Adipose tissue (tissue), 3 donors: Measurements from ENCODE around the gene HOXA13. TPM values are rescaled to one million over a fixed set of nuclear protein-coding genes. Genes with fewer than 3 reads are reported as not detected.

Experiments used
- H3K27ac ChIP-seq: one replicate; pipeline ENCODE4 v1.5.1; 2013; ENCODE audit warnings: low read depth, low read length
- WGBS, 3 donors: extraction: QIAGEN DNeasy Blood & Tissue Kit; methylation state at CpG; one replicate each; pipeline ENCODE4 v1.1.7; 2013; 5-methylcytosine and 5-hydroxymethylcytosine counted together
- polyA plus RNA-seq, 3 donors: library from polyadenylated mRNA; stranded (reverse); fragments of 200-250 nt; gene quantifications; one replicate each; pipeline ENCODE4 v1.2.3, GENCODE V29; 2013
- donor health status: healthy with polysubstance abuse.
- donor health status: Bipolar disorder and iron deficiency.
- donor health status: healthy.

Gene HOXA13
- polyA plus RNA-seq, 3 donors: 0.03 to 0.37 TPM; not detected in 1

DNA sequence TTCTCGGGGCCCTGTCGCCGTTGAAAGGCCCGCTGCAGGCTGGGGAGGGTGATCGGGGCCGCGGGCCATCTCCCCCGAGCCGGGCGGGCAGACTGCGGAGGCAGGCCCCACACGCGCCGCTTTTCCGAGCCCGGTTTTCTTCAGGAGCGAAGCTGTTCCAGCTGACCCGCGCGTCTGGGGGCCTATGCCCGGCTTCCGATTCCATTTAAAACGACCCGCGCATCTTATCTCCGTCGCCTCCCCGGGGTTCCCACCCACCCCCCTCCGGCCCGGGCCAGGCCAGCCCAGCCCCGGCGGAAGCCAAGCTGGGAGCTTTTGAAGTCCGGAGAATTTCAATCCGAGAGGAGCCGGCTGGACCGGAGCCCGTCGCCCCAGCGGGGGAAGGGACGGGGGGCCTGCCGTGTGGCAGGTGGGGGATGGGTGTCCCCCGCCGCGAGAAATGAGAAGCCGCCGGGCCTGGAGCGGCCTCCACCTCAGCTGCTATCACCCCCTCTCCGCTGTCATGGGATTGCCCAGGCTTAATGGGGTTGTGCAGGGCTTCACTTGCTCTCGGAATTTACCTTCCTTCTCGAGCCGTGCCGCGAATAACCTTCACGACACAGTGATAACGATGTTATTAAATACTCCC lies 39.6 kb upstream of the HOXA13 start:
- WGBS, 3 donors: 4 to 5% (median 4%) methylated on average over 55 of the region's 55 CpGs
- no peak overlapping the region for H3K27ac ChIP-seq

DNA sequence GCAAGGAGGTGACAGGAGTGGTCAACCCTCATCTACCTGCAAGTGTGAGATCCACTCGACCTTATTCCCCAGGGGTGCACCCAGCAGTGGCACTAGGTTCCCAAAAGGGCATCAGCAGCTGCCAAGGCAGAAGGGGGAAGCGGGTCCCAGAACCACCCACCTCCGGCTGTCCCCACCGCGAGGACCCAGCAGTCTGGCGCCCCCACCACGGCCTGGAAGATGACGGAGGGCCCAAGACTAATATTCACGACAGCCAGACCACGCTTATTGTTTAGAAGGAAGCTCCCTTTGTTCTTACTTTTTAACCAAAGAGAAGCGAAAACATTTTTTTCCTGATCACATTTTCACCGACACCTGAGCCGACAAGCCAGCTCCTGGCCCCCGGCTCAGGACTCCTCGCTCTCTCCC lies 39.1 kb upstream of the HOXA13 start:
- WGBS, 3 donors: 44 to 50% (median 47%) methylated on average over 15 of the region's 15 CpGs
- H3K27ac ChIP-seq: no peak overlapping the region

DNA sequence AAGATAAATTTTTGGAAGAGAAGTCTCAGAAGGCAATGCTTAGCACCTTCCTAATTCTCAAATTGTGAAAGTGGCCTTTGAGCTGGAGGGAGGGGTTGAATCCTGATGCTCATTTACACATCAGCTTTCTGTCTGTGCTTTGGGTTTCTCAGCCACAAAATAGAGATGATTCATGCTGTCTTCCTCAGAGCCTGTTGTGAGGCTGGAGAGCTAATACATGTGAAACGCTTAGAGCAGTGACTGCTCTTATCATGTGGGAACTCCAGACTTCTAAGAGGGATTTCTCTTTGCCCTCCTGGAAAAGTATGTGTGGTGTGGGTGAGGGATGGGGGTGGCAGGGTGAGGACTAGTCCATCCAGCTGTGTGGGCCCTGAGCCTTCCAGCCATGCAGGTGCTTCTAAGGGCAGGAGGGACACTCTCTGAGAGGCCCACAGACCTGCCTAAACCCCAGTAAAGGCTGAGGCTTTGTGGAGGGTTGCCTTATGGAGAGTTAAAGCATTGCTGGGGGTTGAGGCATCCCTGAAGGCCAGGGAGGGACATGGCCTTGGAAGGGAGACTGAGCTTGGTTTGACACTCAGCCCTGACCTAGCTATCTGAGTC lies 37.9 kb upstream of the HOXA13 start:
- WGBS, 3 donors: 80 to 91% (median 90%) methylated on average over 1 of the region's 1 CpG
- H3K27ac ChIP-seq: no peak overlapping the region

DNA sequence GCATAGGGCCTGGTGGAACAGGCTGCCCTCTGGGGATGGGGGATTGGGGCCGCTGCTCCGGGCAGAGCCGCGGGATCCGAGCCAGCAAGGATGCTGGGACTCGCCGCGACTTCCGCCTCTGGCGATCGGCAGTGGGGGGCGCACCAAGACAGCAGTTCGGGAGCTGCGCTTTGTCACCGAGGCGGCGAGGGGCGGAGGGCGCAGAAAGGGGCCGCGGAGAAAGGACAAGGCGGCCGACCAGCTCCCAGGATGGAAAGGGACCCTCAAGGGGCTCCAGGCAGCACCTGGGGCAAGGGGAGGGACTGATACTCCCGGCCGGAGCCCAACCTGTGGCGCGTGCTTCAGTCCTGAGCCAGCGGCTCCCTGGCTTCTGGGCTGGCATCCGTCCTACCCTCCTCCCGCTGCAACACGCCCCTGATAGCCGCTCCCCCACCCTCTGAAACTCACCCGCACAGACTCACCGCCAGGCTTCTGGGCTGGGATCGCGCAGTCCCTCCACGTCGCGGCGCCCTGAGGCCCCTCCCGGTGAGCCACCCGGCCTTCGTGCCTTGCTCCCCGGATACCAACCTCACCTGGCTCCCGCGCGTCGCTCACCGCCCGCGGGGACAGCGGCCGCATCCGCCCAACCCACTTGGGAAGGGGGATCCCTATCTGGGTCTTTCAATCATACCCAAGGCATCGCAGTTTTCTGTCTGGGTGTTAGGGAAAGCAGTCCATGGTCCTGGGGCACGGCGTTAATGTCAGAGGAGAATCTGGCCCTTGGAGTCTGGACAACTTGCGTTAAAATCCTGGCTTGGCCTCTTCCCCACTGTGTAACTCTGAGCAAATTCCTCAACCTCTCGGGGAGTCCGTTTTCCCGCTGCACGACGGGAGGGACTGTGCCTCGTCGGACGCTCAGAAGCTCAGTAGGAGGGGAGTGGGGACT lies 35.8 kb upstream of the HOXA13 start:
- 4 to 6% (median 5%) methylated on average over 59 to 66 of the region's 66 CpGs for WGBS, 3 donors
- no peak overlapping the region for H3K27ac ChIP-seq

DNA sequence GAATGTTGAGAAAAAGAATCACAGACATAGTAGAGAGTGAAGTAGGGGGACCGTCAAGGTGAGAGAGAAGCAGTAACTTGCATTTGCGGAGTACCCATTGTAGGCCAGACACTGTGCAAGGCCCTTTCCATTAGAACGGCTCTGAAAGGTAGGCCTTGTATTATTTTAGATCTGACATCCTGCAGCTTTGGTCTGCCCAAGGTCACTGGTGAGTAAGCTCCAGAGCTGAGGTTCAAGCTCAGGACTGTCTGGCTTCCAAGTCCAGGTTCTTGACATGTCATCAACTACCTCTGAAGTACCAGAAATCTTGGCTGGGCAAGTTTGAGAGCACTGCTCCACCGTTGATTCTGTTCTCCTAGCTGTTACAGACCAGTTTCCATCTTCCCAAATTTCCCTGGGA lies 29.6 kb upstream of the HOXA13 start:
- H3K27ac ChIP-seq: no peak overlapping the region
- WGBS, 3 donors: 78 to 90% (median 86%) methylated on average over 4 of the region's 4 CpGs

DNA sequence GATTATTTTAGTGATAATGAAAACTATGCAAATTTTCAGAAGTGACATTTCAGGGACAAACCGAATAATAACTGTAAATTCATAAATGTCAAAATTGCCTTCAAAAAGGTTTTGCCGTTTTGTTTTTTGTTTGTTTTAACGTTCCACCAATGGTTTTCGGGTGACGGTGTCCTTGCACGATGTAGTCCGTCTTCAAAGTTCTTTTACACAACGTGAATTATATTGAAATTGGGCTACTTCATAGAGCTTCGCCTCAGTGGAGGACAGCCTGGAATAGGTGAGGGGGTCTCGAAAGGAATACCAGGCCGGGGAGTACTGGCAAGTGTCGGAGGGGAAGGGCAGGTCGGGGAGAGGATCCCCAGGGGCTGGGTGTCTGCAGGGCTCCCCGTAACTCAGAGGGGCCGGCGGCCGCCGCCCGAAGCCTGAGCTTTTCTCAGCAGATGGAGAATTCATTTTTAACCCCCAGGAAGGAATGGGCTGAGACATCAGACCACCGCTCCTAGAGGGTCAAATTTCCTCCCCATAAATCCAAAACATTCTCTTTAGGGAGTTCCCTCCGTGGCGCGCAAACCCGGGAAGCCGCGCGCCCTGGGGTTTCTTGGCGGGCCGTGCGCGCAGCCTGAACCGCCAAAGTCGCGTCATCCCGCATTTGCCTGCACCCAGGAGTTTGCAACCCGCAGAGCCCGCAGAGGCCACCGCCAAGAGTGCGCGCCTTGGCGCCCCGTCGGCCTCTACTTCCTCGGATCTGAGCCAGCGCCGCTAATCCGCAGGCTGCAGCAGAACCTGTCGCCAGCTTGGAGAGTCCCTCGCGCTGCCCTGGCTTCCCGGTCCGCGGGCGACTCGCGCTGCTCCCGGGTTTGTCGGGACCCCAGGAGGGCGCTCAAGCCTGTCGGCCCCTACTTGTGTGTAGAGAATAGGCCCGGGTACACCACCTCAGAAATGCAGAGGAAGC lies 25.4 kb upstream of the HOXA13 start:
- WGBS, 3 donors: 8 to 13% (median 11%) methylated on average over 59 to 61 of the region's 61 CpGs
- H3K27ac ChIP-seq: no peak overlapping the region

DNA sequence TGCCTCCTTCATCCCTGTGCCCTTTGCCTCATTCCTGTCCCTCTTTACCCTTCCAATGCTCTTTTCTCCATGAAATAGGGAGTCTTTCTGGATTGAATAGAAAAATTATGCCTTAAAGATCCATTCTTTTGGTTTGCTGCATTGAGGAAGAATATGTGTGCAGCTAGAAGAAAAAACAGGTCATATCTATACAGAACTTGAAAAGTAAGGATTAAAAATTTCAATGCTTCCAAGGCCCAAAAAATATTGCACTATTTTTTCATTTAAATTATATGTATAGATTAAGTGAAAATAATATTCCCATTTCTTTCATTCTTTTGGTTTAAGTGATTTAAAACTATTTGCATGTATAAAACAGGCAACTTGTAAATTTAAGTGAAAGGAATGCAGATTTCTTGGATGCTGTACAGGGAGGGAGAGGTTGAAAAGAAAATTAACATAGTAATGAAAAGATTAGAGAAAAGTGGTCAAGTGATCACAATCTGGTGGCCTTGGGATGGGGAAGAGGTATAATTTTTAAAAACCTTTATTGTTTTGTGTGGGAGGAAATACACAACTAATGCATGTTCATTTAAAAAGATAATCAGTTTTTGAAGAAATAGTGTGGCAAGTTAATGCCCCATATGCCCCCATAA lies 24.2 kb upstream of the HOXA13 start:
- H3K27ac ChIP-seq: no peak overlapping the region

DNA sequence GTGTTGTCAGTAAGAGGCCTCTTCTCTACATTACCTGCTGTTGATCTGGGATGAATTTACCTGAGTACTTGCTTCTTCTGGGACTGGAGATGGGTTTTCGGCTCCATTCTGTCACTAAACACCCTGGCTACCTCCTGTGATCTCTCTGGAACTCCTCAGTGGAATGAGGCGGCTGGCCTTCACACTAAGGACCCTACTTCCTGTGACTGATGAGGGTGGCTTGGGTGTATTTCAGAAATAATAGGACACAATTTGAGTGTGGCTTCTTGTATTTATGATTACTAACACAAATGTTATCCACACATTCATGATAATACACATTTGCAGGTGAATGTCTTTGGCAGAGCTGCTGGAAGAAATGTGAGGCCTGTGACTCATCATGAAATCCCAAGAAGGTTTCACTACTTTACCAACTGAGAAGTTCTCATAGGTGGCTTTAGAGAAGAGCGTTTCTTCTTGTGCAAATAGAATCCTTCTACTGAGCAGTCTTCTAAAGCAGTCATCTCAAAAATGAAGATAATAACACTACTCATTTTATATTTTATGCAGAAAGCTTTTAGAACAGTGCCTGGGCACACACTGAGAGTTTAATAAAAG lies 21.4 kb upstream of the HOXA13 start:
- no peak overlapping the region for H3K27ac ChIP-seq
- 92 to 95% (median 92%) methylated on average over 3 of the region's 3 CpGs for WGBS, 3 donors

DNA sequence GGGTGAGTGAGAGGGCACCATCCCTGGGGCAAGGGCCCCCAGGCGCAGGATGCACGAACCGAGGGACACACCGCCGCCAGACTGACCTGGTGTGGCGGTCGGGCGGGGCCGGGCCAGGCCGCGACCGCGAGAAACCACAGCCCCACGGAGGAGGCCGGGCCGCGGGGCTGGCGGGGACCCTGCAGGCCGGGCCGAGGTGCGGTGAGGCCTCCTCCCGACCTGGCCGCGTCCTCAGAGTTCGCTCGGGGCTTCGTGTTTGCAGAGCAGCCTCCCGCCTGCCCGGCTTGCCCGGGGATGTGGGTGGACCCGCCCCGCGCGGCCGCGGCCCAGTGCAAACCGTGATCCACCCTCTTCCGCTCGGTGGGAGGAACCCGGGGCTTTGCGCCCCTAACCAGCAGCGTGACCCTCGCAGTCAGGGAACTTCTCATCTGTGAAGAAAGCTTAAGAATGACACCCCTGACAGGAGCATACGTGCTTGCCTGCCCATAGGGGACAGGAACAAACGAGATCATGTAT lies 20.6 kb upstream of the HOXA13 start:
- WGBS, 3 donors: 12 to 20% (median 15%) methylated on average over 40 to 45 of the region's 45 CpGs
- H3K27ac ChIP-seq: no peak overlapping the region

DNA sequence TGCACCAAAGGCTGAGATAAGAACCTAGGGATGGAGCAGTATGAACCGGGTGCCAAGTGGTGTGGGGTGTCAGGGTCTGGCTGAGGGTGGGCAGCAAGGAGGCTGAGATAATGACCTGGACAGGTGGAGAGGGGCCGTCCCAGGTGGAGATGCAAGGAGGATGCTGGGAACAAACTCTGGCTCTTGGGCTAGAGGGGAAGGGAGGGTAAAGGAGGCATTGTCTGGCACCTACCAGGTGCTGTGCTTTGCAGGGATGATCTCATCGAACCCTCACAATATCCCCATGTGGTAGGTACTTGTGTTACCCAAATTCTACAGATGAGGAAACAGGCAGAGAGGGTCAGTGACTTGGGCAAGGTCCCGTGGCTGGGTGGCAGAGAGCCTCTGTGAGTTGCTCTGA lies 19.9 kb upstream of the HOXA13 start:
- WGBS, 3 donors: 50 to 77% (median 66%) methylated on average over 4 of the region's 4 CpGs

DNA sequence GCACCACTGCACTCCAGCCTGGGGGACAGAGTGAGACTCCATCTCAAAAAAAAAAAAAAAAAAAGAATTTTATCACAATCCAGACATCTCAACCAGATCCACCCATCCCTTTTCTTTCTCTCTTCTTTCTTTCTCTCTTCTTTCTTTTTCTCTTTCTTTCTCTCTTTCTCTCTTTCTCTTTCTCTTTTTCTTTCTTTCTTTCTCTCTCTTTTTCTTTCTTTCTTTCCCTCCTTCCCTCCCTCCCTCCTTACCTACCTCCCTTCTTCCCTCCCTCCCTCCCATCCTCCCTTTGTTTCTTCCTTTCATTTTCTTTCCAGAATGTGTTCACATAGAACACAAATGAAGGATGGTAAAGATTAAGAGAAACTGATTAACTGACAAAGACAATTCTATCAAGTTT lies 18.1 kb upstream of the HOXA13 start:
- H3K27ac ChIP-seq: no peak overlapping the region

More for the DNA sequence above, 19.9 kb upstream of the HOXA13 start:
- H3K27ac ChIP-seq: no peak overlapping the region

DNA sequence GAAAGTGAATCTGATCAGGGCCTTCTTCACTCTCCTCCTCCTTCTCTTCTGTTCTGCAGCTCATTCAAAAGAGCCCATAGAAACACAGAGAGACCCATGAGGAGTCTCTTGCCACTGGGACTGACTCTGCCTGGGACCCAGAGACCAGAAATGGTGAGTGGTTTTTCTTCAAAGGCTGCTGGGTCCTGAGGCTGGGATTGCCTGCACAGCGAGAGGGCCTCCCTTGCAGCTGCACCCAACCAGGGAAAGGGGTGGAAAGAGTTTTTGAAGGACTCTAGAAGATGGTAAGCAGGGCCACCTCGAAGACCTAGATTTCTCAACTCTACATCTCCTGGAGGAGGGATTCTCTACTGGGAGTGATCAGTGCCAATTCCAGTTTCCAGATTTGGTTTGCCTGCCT lies 15.5 kb upstream of the HOXA13 start:
- 75 to 86% (median 85%) methylated on average over 2 of the region's 2 CpGs for WGBS, 3 donors
- no peak overlapping the region for H3K27ac ChIP-seq

DNA sequence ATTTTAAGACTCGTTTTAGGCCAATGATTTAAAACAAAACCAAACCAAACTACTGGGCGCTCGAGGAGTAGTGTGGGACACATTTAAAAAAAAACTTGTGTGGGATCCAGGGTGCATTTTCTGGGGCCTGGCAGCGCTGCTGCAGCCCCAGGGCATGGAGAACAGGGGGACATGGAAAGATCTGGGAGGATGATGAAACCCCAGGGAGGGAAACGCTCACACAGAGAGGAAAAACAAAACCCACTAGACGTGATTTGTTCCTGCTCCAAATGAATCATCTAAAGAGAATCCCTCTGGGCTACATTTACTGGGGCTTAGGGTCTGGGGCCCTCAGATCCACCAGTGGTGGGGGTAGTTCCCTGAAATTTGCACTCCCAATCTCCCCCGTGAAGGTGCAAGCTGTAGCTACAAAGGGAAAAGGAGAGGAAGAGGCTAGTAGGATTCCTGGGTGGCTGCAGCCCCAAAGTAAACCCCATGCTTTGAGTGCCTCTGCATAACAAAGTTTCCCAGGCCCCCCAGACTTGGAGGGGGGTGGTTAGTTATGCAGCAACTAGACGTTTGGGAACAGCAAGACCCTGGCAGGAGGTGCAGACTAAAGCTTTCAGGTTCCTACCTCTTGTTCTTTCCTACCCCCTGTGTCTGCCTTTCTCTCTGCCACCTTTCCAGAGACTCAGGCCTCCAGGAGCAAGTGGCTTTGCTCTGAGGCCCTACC lies 14.5 kb upstream of the HOXA13 start:
- H3K27ac ChIP-seq: no peak overlapping the region
- WGBS, 3 donors: 59 to 76% (median 75%) methylated on average over 8 of the region's 8 CpGs

DNA sequence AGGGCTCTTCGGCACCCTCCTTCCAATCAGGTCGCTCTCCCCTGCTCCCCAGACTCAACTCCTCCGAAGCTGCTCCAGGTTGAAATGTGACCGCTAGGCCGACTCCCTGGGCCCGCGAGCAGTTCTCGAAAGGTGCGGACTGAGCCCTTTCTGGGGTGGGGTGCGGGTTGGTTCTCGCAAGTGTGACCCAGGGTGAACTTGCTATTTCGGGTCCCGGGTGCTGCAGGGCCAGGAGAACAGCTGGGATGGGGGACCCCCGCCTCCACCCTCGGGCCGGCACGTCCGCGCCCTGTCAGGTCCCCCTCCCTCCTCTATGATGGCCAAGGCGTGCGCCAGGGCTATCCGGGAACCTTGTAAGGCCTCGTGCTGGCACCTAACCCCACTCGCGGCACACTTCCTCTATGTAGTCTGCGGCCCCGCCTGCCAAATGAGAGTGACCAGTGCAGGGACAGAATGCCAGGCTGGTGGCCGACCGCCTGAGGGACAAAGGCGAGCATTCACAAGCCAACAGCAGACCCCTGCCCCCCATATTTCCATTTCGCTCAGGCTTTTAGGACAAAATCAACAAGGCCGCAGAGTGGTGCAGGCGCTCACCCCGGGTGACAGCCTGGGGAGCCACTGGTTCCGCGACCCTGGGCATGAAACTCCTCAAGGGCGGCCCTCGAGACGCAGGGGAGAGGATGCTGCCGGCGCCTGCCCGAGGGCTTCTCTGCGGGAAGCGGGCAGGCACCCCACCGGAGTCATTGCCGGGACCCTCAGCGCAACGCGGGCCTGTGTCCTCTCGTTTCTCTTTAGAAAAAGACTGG lies 13.7 kb upstream of the HOXA13 start:
- H3K27ac ChIP-seq: no peak overlapping the region
- 22 to 54% (median 47%) methylated on average over 50 of the region's 50 CpGs for WGBS, 3 donors

DNA sequence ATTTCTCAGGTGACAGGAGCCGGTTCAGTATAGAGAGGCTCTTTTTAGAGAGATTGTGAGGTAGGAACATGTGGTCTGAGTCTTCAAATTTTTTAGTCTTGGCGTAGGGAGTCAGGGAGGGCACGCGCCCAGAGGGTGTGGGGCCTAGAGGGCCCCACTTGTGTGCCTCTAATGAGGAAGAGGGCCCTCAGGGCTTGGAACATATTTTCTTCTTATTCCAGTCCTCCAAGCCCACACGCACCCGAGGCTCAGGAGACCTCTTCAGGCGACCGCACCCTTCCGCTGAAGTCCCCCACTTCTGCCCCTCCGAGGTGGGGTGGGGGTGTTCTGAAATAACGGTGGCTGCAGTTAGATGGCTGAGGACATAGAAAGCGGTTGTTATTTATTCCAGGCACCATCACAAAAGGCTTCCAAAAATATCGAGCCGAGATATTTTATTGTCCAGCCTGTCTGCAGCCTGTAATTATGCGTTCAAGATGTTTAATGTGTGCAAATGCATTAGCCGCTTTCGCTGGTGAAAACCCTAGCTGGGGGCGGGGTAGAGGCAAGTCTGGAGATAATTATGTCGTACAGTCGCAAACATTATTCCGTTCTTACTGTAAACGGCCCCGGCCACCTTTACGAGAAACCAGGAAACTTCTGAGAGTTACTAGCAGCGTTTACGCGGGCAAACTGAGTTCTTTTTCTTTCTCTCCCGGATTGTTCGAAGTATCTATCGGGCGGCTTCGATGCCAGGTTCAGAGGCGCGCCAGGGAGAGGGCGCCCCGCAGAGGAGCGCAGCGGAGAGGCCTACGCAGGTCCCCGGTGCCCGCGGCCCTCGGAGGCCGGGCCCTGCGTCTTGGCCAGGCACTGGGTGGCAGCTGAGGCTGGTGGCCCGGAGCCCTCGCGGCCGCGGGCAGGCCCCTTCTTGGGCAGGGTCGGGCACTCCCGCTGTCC lies 12.9 kb upstream of the HOXA13 start:
- WGBS, 3 donors: 10 to 23% (median 12%) methylated on average over 45 to 52 of the region's 52 CpGs
- no peak overlapping the region for H3K27ac ChIP-seq
